ENCODE measurements around the gene CYP8B1. TPM values are rescaled to one million over a fixed set of nuclear protein-coding genes. Genes with fewer than 3 reads are reported as not detected.

CYP8B1 gene
- total and polyA plus RNA-seq, 2 of the 13 experiments (the other 11 are each of a cell fraction or from before 2014, with no cell fraction given): 0.58 to 2.0 TPM

- no peak for TF ChIP-seq ZNF501 (CRISPR knock-in tag; IDR thresholded peaks at IDR 0.05)
- no peak for TF ChIP-seq ATF3 (CRISPR knock-in tag; IDR thresholded peaks at IDR 0.05)
- no peak for TF ChIP-seq ZNF264 (CRISPR knock-in tag; IDR thresholded peaks at IDR 0.05)
- peak; percentile 94 for TF ChIP-seq KLF12 (CRISPR knock-in tag; IDR thresholded peaks at IDR 0.05; ENCODE audit: borderline replicate concordance)
- TF ChIP-seq LBX2 (CRISPR knock-in tag; IDR thresholded peaks at IDR 0.05; ENCODE audit: borderline replicate concordance): no peak
- TF ChIP-seq ZNF276 (CRISPR knock-in tag; IDR thresholded peaks at IDR 0.05; ENCODE audit: low read depth): no peak
- TF ChIP-seq ZBTB21 (CRISPR knock-in tag; IDR thresholded peaks at IDR 0.05): no peak
- no peak for TF ChIP-seq TFAP4 (IDR thresholded peaks at IDR 0.05; ENCODE audit: borderline replicate concordance, low read depth)
- TF ChIP-seq HOXA7 (CRISPR knock-in tag; IDR thresholded peaks at IDR 0.05): no peak
- TF ChIP-seq ZNF775 (CRISPR knock-in tag; IDR thresholded peaks at IDR 0.05; ENCODE audit: borderline replicate concordance): no peak
- TF ChIP-seq HDAC1 (CRISPR knock-in tag; IDR thresholded peaks at IDR 0.05): peak; percentile 37; the same call in 1 of the 2 replicates
- TF ChIP-seq TIGD3 (CRISPR knock-in tag; IDR thresholded peaks at IDR 0.05; ENCODE audit: borderline replicate concordance): no peak
- TF ChIP-seq ZNF101 (CRISPR knock-in tag; IDR thresholded peaks at IDR 0.05; ENCODE audit: borderline replicate concordance, low read depth): no peak
- TF ChIP-seq ZZZ3 (CRISPR knock-in tag; IDR thresholded peaks at IDR 0.05; ENCODE audit: borderline replicate concordance): no peak
- TF ChIP-seq ZNF605 (CRISPR knock-in tag; IDR thresholded peaks at IDR 0.05): no peak
- 0 out of 2 replicates have a peak, but pooled peaks have one; percentile 58 for TF ChIP-seq BRF2 (CRISPR knock-in tag; IDR thresholded peaks at IDR 0.05)
- no peak for TF ChIP-seq SMARCE1 (IDR thresholded peaks at IDR 0.05; ENCODE audit: borderline replicate concordance)
- no peak for TF ChIP-seq ZNF660 (CRISPR knock-in tag; IDR thresholded peaks at IDR 0.05; ENCODE audit: borderline replicate concordance, low read depth)
- TF ChIP-seq ZNF615 (CRISPR knock-in tag; IDR thresholded peaks at IDR 0.05; ENCODE audit: borderline replicate concordance): no peak
- no peak for TF ChIP-seq ZNF570 (CRISPR knock-in tag; IDR thresholded peaks at IDR 0.05; ENCODE audit: borderline replicate concordance)
- TF ChIP-seq ATF2 (CRISPR knock-in tag; IDR thresholded peaks at IDR 0.05): peak; percentile 36; the same call in 1 of the 2 replicates
Measured at GRCh38 chr3:42880601-42881451, 5.1 kb upstream of the CYP8B1 start (continued).

All from HepG2 (cell line).